Vagina (tissue), 2 donors: Measurements from ENCODE around the gene GPRC5B. TPM values are rescaled to one million over a fixed set of nuclear protein-coding genes. Genes with fewer than 3 reads are reported as not detected.

Experiments
- DNase-seq, 2 donors: peaks; one replicate each; pipeline ENCODE4 v3.0.0-alpha.2; 2017; ENCODE audit errors: extremely low spot score in 2 of 2
- H3K27ac ChIP-seq: fragments of 200-600 bp; sonication (generic); one replicate; pipeline ENCODE4 v1.5.1; 2019
- H3K27me3 ChIP-seq: fragments of 200-600 bp; sonication (generic); one replicate; pipeline ENCODE4 v1.5.1; 2019
- H3K36me3 ChIP-seq, 2 donors: fragments of 200-600 bp; sonication (generic); one replicate each; pipeline ENCODE4 v1.5.1; 2017 to 2019
- H3K4me1 ChIP-seq: fragments of 200-600 bp; sonication (generic); one replicate; pipeline ENCODE4 v1.5.1; 2019
- H3K4me3 ChIP-seq, 2 donors: fragments of 200-600 bp; sonication (generic); 1 replicate in 1 of 2; 2 replicates in 1 of 2; pipeline ENCODE4 v1.5.1; 2016 to 2019
- H3K9me3 ChIP-seq: fragments of 200-600 bp; sonication (generic); one replicate; pipeline ENCODE4 v1.5.1; 2019
- CTCF ChIP-seq, 3 experiments: fragments of 450-650 bp in 2 of 3; fragments of 200-600 bp in 1 of 3; sonication (generic) in 1 of 3; IDR thresholded peaks; one replicate each; pipeline ENCODE4 v1.5.1; 2017 to 2019; ENCODE audit warnings: antibody characterized with exemption in 3 of 3, mild to moderate bottlenecking in 2 of 3, moderate library complexity in 2 of 3
- POLR2A ChIP-seq, 2 donors: fragments of 450-650 bp; IDR thresholded peaks; one replicate each; pipeline ENCODE4 v1.6.1; 2017; ENCODE audit warnings: antibody characterized with exemption in 2 of 2, mild to moderate bottlenecking in 2 of 2, moderate library complexity in 2 of 2
- POLR2AphosphoS5 ChIP-seq, 2 donors: sonication (generic); formaldehyde crosslinking; IDR thresholded peaks; one replicate each; pipeline ENCODE4 v1.9.0; 2017; ENCODE audit warnings: antibody characterized with exemption in 2 of 2, mild to moderate bottlenecking in 2 of 2, low read depth in 1 of 2; ENCODE audit not compliant: insufficient read depth in 1 of 2
- intact Hi-C: fragments of 100-400 bp; cut with DNase I; formaldehyde crosslinking; loops from one replicate; pipeline ENCODE4 v1.15.1; 2023
- total RNA-seq: library from RNA; depleted of rRNA; stranded (reverse); fragments of >200 nt; gene quantifications from one replicate; pipeline ENCODE4 v1.2.3, GENCODE V29; 2016

The GPRC5B gene
- total RNA-seq, 1 donor from 2014 or later: 44.7 TPM

- no peak for DNase-seq
- Histone ChIP-seq H3K36me3 (no peaks in the 10 kb centered on the region), H3K27me3 (no peaks in the 10 kb centered on the region), H3K27ac (no peak overlapping the region), H3K4me3 (no peak overlapping the region), H3K9me3 (no peaks in the 10 kb centered on the region), H3K4me1 (peaks cover 43% of the 10 kb centered on the region)
- intact Hi-C loops: no loop called here
- TF ChIP-seq POLR2A (IDR thresholded peaks at IDR 0.05) (no peak), CTCF (IDR thresholded peaks at IDR 0.05) (no peak), POLR2AphosphoS5 (IDR thresholded peaks at IDR 0.05; ENCODE audit: insufficient read depth in 1 of 2, low read depth in 1 of 2) (no peak)
These were observed 9.6 kb downstream of the GPRC5B start for GRCh38 chr16:19874851-19875546.

GRCh38 chr16:19874026-19874425, 10.6 kb downstream of the GPRC5B start:
- no peak overlapping the region for H3K4me3 ChIP-seq
- DNase-seq: no peak
- no peak overlapping the region for H3K27ac ChIP-seq
- no peaks in the 10 kb centered on the region for H3K27me3 ChIP-seq
- H3K9me3 ChIP-seq: no peaks in the 10 kb centered on the region
- H3K36me3 ChIP-seq: no peaks in the 10 kb centered on the region
- TF ChIP-seq POLR2A (IDR thresholded peaks at IDR 0.05) (no peak), POLR2AphosphoS5 (IDR thresholded peaks at IDR 0.05; ENCODE audit: insufficient read depth in 1 of 2, low read depth in 1 of 2) (no peak), CTCF (IDR thresholded peaks at IDR 0.05) (no peak)
- intact Hi-C loops: no loop called here
- H3K4me1 ChIP-seq: peaks cover 42% of the 10 kb centered on the region

GRCh38 chr16:19872935-19873334, 11.7 kb downstream of the GPRC5B start:
- Histone ChIP-seq H3K27me3 (no peaks in the 10 kb centered on the region), H3K27ac (no peak overlapping the region), H3K36me3 (no peaks in the 10 kb centered on the region), H3K4me3 (no peak overlapping the region), H3K9me3 (no peaks in the 10 kb centered on the region), H3K4me1 (peaks cover 36% of the 10 kb centered on the region)
- intact Hi-C loops: no loop called here
- DNase-seq: no peak
- TF ChIP-seq CTCF (IDR thresholded peaks at IDR 0.05) (no peak), POLR2A (IDR thresholded peaks at IDR 0.05) (no peak), POLR2AphosphoS5 (IDR thresholded peaks at IDR 0.05; ENCODE audit: insufficient read depth in 1 of 2, low read depth in 1 of 2) (no peak)

GRCh38 chr16:19872179-19872863, 12.3 kb downstream of the GPRC5B start:
- H3K4me3 ChIP-seq: no peak overlapping the region
- H3K9me3 ChIP-seq: no peaks in the 10 kb centered on the region
- H3K27me3 ChIP-seq: no peaks in the 10 kb centered on the region
- TF ChIP-seq POLR2A (IDR thresholded peaks at IDR 0.05) (no peak), CTCF (IDR thresholded peaks at IDR 0.05) (no peak), POLR2AphosphoS5 (IDR thresholded peaks at IDR 0.05; ENCODE audit: insufficient read depth in 1 of 2, low read depth in 1 of 2) (no peak)
- no peaks in the 10 kb centered on the region for H3K36me3 ChIP-seq
- no peak overlapping the region for H3K27ac ChIP-seq
- no peak for DNase-seq
- H3K4me1 ChIP-seq: peaks cover 33% of the 10 kb centered on the region
- intact Hi-C loops: no loop called here

GRCh38 chr16:19871721-19872120, 12.9 kb downstream of the GPRC5B start:
- TF ChIP-seq POLR2AphosphoS5 (IDR thresholded peaks at IDR 0.05; ENCODE audit: insufficient read depth in 1 of 2, low read depth in 1 of 2): no peak
- peaks cover 28% of the 10 kb centered on the region for H3K4me1 ChIP-seq
- H3K27me3 ChIP-seq: no peaks in the 10 kb centered on the region
- no peak for DNase-seq
- no peak overlapping the region for H3K4me3 ChIP-seq
- H3K27ac ChIP-seq: no peak overlapping the region
- no peaks in the 10 kb centered on the region for H3K9me3 ChIP-seq
- intact Hi-C loops: no loop called here
- H3K36me3 ChIP-seq: no peaks in the 10 kb centered on the region
